ENCODE results near the gene HOXB2.

DNA sequence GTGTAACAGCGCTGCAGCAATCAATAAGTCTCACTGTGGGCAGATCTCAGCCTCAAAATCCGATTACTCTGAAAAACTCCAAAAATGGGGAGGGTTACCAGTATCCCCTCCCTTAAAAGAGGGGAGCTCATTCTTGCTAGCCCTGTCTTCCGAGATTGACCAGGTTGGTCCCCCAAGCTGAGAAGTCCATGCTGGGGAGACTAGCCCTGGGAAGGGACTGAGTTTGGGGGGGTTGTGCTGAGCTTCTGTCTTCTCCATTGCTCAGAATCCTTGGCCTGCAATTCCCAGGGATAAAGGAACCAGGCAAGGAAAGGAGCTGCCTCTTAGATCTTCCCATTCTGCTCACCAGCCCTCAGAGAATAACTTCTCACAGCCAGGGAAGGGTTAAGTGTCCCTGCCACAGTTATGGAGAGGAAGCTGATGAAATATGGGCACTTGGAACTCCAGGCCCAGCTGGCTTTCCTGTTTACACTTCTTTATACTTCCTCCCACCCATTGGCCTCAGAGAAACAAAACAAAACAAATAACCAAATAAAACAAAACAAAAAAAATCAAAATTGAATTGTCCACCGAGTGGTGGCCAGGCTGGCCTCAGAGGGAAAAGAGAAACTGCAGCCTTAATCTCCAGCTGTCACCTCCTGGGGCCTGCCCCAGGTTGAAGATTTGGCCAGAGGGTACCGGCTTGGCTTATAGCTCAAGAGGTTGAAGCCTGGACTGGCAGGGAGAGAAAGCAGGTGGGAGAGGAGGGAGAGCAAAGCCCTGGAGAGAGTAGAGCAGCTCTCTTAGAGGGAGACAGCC, 42.6 kb upstream of the HOXB2 start:
- TF ChIP-seq, protein P1, sequence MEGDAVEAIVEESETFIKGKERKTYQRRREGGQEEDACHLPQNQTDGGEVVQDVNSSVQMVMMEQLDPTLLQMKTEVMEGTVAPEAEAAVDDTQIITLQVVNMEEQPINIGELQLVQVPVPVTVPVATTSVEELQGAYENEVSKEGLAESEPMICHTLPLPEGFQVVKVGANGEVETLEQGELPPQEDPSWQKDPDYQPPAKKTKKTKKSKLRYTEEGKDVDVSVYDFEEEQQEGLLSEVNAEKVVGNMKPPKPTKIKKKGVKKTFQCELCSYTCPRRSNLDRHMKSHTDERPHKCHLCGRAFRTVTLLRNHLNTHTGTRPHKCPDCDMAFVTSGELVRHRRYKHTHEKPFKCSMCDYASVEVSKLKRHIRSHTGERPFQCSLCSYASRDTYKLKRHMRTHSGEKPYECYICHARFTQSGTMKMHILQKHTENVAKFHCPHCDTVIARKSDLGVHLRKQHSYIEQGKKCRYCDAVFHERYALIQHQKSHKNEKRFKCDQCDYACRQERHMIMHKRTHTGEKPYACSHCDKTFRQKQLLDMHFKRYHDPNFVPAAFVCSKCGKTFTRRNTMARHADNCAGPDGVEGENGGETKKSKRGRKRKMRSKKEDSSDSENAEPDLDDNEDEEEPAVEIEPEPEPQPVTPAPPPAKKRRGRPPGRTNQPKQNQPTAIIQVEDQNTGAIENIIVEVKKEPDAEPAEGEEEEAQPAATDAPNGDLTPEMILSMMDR (IDR thresholded peaks at IDR 0.05), result no peak
- no peak for TF ChIP-seq POLR2A (IDR thresholded peaks at IDR 0.05; ENCODE audit: low read depth)
- TF ChIP-seq POLR2AphosphoS5 (IDR thresholded peaks at IDR 0.05), result no peak
